Neuronal stem cell (in vitro differentiated cells): ENCODE measurements around the gene TM9SF3.

Experiments used
- DNase-seq: peaks from one replicate; pipeline ENCODE4 v3.0.0-alpha.2; 2013; ENCODE audit warnings: low spot score
- H2AFZ ChIP-seq: one replicate; pipeline ENCODE4 v1.6.1; 2013; ENCODE audit warnings: mild to moderate bottlenecking, low read length, inconsistent platforms
- H2AK5ac ChIP-seq: 2 replicates; pipeline ENCODE4 v1.6.1; 2013; ENCODE audit warnings: low read depth, mild to moderate bottlenecking, inconsistent platforms, low read length, moderate library complexity, mixed read lengths
- H2BK120ac ChIP-seq: 2 replicates; pipeline ENCODE4 v1.6.1; 2013; ENCODE audit warnings: low read depth, mild to moderate bottlenecking, inconsistent platforms, low read length, moderate library complexity, mixed read lengths
- H2BK12ac ChIP-seq: one replicate; pipeline ENCODE4 v1.6.1; 2013; ENCODE audit warnings: low read length, inconsistent platforms
- H2BK15ac ChIP-seq: 2 replicates; pipeline ENCODE4 v1.6.1; 2013; ENCODE audit warnings: mild to moderate bottlenecking, low read length, inconsistent platforms, mixed read lengths
- H2BK5ac ChIP-seq: one replicate; pipeline ENCODE4 v1.6.1; 2013; ENCODE audit warnings: inconsistent platforms, mild to moderate bottlenecking, low read length, moderate library complexity
- H3K14ac ChIP-seq: one replicate; pipeline ENCODE4 v1.6.1; 2013; ENCODE audit warnings: low read length, inconsistent platforms
- H3K18ac ChIP-seq: 2 replicates; pipeline ENCODE4 v1.6.1; 2013; ENCODE audit warnings: low read length, inconsistent platforms
- H3K23ac ChIP-seq: 2 replicates; pipeline ENCODE4 v1.6.1; 2013; ENCODE audit warnings: low read depth, mild to moderate bottlenecking, mixed read lengths, low read length, inconsistent platforms; ENCODE audit not compliant: poor library complexity
- H3K27ac ChIP-seq: replicated peaks from 3 replicates; pipeline ENCODE4 v1.5.1; 2013; ENCODE audit warnings: low read length, inconsistent platforms
- H3K27me3 ChIP-seq, 3 experiments: 2 replicates each; pipeline ENCODE4 v1.6.1; 2013; ENCODE audit warnings: low read length in 3 of 3, mild to moderate bottlenecking in 2 of 3, inconsistent platforms in 1 of 3, low read depth in 1 of 3, mixed read lengths in 1 of 3, moderate library complexity in 1 of 3; ENCODE audit not compliant: control insufficient read depth in 3 of 3, insufficient read depth in 3 of 3
- H3K36me3 ChIP-seq, 2 donors: replicated peaks in 1 of 2; 2 replicates each; pipeline ENCODE4 v1.6.1; 2013; ENCODE audit warnings: low read length in 2 of 2; ENCODE audit not compliant: control insufficient read depth in 2 of 2, insufficient read depth in 2 of 2
- H3K4ac ChIP-seq: 2 replicates; pipeline ENCODE4 v1.6.1; 2013; ENCODE audit warnings: inconsistent platforms, mild to moderate bottlenecking, low read length, moderate library complexity
- H3K4me1 ChIP-seq, 2 donors: 1 replicate in 1 of 2; 2 replicates in 1 of 2; pipeline ENCODE4 v1.6.1; 2013; ENCODE audit warnings: low read length in 2 of 2, low read depth in 1 of 2; ENCODE audit not compliant: control insufficient read depth in 2 of 2, insufficient read depth in 1 of 2
- H3K4me2 ChIP-seq: one replicate; pipeline ENCODE4 v1.6.1; 2013; ENCODE audit warnings: mild to moderate bottlenecking, low read length, inconsistent platforms; ENCODE audit not compliant: insufficient read depth, poor library complexity, severe bottlenecking
- H3K4me3 ChIP-seq, 2 donors: 2 replicates each; pipeline ENCODE4 v1.5.1; 2013; ENCODE audit warnings: low read length in 2 of 2, mild to moderate bottlenecking in 2 of 2, inconsistent platforms in 1 of 2, moderate library complexity in 1 of 2
- H3K79me1 ChIP-seq: one replicate; pipeline ENCODE4 v1.6.1; 2013; ENCODE audit warnings: low read depth, mild to moderate bottlenecking, inconsistent platforms, low read length, moderate library complexity
- H3K9ac ChIP-seq: one replicate; pipeline ENCODE4 v1.6.1; 2013; ENCODE audit warnings: mild to moderate bottlenecking, low read depth, low read length, inconsistent platforms; ENCODE audit not compliant: poor library complexity
- H3K9me3 ChIP-seq, 2 donors: replicated peaks in 1 of 2; 2 replicates each; pipeline versions ENCODE3 to v1.6.1; 2013; ENCODE audit warnings: low read length in 2 of 2, mild to moderate bottlenecking in 2 of 2, inconsistent platforms in 1 of 2, low read depth in 1 of 2, mixed read lengths in 1 of 2, moderate library complexity in 1 of 2; ENCODE audit not compliant: control insufficient read depth in 2 of 2, insufficient read depth in 1 of 2
- H4K8ac ChIP-seq: one replicate; pipeline ENCODE4 v1.6.1; 2013; ENCODE audit warnings: low read depth, mild to moderate bottlenecking, inconsistent platforms, low read length, moderate library complexity
- H4K91ac ChIP-seq: one replicate; pipeline ENCODE4 v1.6.1; 2013; ENCODE audit warnings: low read length, low read depth, mild to moderate bottlenecking, inconsistent platforms; ENCODE audit not compliant: poor library complexity
- WGBS, 2 donors: extraction: QIAGEN DNeasy Blood & Tissue Kit; methylation state at CpG; one replicate each; pipeline ENCODE4 v1.1.7; 2013; ENCODE audit warnings: missing lambda C conversion rate in 2 of 2, mixed read lengths in 1 of 2; ENCODE audit not compliant: insufficient read length in 2 of 2, insufficient replicate concordance in 1 of 2; ENCODE audit errors: extremely low coverage in 2 of 2; 5-methylcytosine and 5-hydroxymethylcytosine counted together

TM9SF3 gene

DNA sequence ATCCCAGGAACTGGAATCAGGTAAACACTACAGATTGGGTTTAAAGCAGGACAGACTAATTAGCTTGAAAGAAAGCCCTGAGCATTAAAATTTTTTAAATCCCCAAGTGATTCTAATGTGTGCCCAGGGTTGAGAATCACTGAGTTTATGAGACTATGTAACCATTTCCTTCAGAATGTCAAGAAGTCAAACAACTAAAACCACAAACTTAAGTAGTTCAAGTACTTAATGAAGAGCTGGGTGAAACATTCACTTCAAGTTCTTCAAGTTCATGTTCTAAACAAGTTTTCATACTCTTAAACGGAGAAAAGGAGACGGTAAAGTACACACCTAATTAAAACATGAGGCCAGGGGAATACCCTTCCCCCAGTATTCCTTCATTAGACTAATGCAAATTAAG, 44.9 kb downstream of the TM9SF3 start:
- Histone ChIP-seq H3K4me3 (no peak overlapping the region), H3K14ac (no peak overlapping the region), H3K23ac (no peak overlapping the region), H3K9ac (no peak overlapping the region), H3K4me1 (no peaks in the 10 kb centered on the region), H2BK5ac (no peak overlapping the region), H3K27me3 (no peaks in the 10 kb centered on the region), H4K8ac (no peak overlapping the region), H2BK15ac (no peak overlapping the region), H3K18ac (no peak overlapping the region), H3K9me3 (peaks cover 0 to 11% of the 10 kb centered on the region in 2 donors), H2AFZ (no peak overlapping the region), H3K4ac (no peak overlapping the region), H3K27ac (no peak overlapping the region), H4K91ac (no peak overlapping the region), H3K4me2 (no peak overlapping the region), H2BK120ac (no peak overlapping the region), H2BK12ac (no peak overlapping the region), H3K79me1 (no peaks in the 10 kb centered on the region), H3K36me3 (peaks cover 4 to 84% of the 10 kb centered on the region in 2 donors), H2AK5ac (no peak overlapping the region)
- no peak for DNase-seq
- WGBS, 2 donors = no CpG with 5 or more reads among the region's 2 CpGs

DNA sequence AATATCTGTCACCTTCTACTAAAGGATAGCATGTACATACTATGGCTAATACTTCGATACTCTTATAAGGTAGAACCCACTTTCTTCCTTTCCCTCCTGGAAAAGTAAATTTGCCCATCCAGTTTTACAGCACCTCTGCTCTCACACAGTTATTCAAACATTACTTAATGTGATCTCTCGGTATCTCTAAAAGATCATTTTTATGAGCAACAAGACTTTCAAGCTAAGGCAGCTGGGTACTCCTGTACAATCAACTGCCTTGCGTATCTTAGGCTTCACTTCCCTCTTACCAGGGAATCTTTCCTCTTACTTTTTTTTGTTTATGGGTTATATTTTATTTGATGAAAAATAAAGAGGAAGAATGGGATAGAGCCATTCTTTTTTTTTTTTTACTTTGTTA, 46.6 kb downstream of the TM9SF3 start:
- WGBS, 2 donors = no CpG with 5 or more reads among the region's 3 CpGs
- Histone ChIP-seq H2BK5ac (no peak overlapping the region), H3K4me3 (no peak overlapping the region), H3K9me3 (peaks cover 0 to 11% of the 10 kb centered on the region in 2 donors), H3K9ac (no peak overlapping the region), H2AFZ (no peak overlapping the region), H4K91ac (no peak overlapping the region), H3K27ac (no peak overlapping the region), H3K18ac (no peak overlapping the region), H3K36me3 (peaks cover 4 to 74% of the 10 kb centered on the region in 2 donors), H3K4ac (no peak overlapping the region), H3K4me2 (no peak overlapping the region), H3K14ac (no peak overlapping the region), H3K4me1 (no peaks in the 10 kb centered on the region), H2AK5ac (no peak overlapping the region), H2BK15ac (no peak overlapping the region), H4K8ac (no peak overlapping the region), H3K27me3 (no peaks in the 10 kb centered on the region), H2BK120ac (no peak overlapping the region), H2BK12ac (no peak overlapping the region), H3K79me1 (no peaks in the 10 kb centered on the region), H3K23ac (no peak overlapping the region)
- DNase-seq = no peak

DNA sequence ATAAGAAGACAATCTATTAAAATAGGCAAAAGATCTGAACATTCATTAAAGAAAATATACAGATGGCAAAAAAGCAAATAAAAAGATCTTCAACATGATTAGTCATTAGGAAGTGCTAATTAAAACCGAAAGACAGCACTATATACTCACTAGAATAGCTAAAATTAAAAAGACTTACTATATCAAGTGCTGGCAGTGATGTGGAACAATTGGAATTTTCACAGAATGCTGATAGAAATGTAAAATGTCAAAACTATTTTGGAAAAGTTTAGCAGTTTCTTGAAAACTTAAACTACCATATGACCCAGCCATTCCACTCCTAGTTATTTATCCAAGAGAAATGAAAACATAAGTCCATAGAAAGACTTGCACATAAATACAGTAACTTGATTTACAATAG, 48.1 kb downstream of the TM9SF3 start:
- no peak overlapping the region for H2BK12ac ChIP-seq
- no peak overlapping the region for H3K4ac ChIP-seq
- no peak overlapping the region for H4K8ac ChIP-seq
- H2AK5ac ChIP-seq = no peak overlapping the region
- no peak overlapping the region for H2BK120ac ChIP-seq
- no peak overlapping the region for H3K18ac ChIP-seq
- peaks cover 2 to 64% of the 10 kb centered on the region in 2 donors for H3K36me3 ChIP-seq
- H3K4me1 ChIP-seq = no peaks in the 10 kb centered on the region
- no peak overlapping the region for H3K14ac ChIP-seq
- no peak for DNase-seq
- H3K79me1 ChIP-seq = no peaks in the 10 kb centered on the region
- no peaks in the 10 kb centered on the region for H3K27me3 ChIP-seq
- H3K4me2 ChIP-seq = no peak overlapping the region
- no peak overlapping the region for H3K27ac ChIP-seq
- no peak overlapping the region for H3K4me3 ChIP-seq
- H2BK15ac ChIP-seq = no peak overlapping the region
- no peak overlapping the region for H2BK5ac ChIP-seq
- no peak overlapping the region for H3K9ac ChIP-seq
- WGBS, 2 donors = no CpG with 5 or more reads among the region's 1 CpG
- peaks cover 0 to 11% of the 10 kb centered on the region in 2 donors for H3K9me3 ChIP-seq
- no peak overlapping the region for H4K91ac ChIP-seq
- no peak overlapping the region for H2AFZ ChIP-seq
- H3K23ac ChIP-seq = no peak overlapping the region

DNA sequence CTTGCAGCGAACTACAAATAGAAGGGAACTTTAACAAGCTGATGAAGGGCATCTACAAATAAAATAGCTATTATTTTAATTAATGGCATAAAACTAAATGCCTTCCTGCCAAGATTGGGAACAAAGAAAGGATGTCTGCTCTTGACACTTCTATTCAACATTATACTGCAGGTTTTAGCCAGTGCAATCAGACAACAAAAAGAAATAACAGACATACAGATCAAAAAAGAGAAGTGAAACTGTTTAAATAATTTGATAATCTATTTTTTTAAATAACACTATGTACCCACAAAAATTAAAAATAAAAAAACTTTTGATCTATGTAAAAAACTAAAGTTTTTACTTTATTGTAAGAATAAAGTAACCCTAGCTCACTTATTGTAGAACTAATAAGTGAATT, 50.7 kb downstream of the TM9SF3 start:
- Histone ChIP-seq H2BK120ac (no peak overlapping the region), H3K79me1 (no peaks in the 10 kb centered on the region), H3K9ac (no peak overlapping the region), H3K4me2 (no peak overlapping the region), H2BK12ac (no peak overlapping the region), H4K91ac (no peak overlapping the region), H3K23ac (no peak overlapping the region), H3K14ac (no peak overlapping the region), H4K8ac (no peak overlapping the region), H3K36me3 (peaks cover 4 to 64% of the 10 kb centered on the region in 2 donors), H2AFZ (no peak overlapping the region), H3K27me3 (no peaks in the 10 kb centered on the region), H3K27ac (no peak overlapping the region), H2AK5ac (no peak overlapping the region), H3K9me3 (peaks cover 0 to 11% of the 10 kb centered on the region in 2 donors), H3K18ac (no peak overlapping the region), H2BK15ac (no peak overlapping the region), H3K4ac (no peak overlapping the region), H3K4me1 (no peaks in the 10 kb centered on the region), H3K4me3 (no peak overlapping the region), H2BK5ac (no peak overlapping the region)
- DNase-seq = no peak
- WGBS, 2 donors = no CpG with 5 or more reads among the region's 1 CpG
